ENCODE data around the gene CADPS.

The CADPS gene

DNA sequence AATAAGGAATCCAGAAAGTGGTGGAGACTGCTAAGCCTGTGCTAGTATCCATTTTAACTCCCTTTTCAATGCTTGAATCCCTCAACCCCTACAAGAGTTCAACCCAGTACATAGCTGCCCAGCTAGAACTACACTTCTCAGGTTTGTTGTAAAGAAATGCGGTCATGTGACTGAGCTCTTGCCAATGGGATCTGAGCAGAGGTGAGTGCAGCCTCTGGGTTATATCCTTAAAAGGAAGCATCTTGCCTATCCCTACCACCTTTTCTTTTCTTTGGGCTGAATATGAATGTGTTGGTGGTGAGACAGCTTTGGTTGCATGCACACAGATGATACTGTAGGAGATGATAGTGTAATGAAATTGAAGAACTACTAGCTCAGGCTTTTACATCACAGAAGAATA, 139.7 kb downstream of the CADPS start:
- Histone ChIP-seq H2AFZ (ENCODE audit: low read depth, low read length) (no peak overlapping the region), H3K9me3 (ENCODE audit: low read length) (no peaks in the 10 kb centered on the region), H3K4me1 (ENCODE audit: insufficient read depth, low read length) (no peaks in the 10 kb centered on the region), H3K36me3 (ENCODE audit: insufficient read depth, low read length) (no peaks in the 10 kb centered on the region), H3K27me3 (ENCODE audit: insufficient read depth, low read length) (no peaks in the 10 kb centered on the region), H3K4me3 (ENCODE audit: low read length) (no peak overlapping the region)

DNA sequence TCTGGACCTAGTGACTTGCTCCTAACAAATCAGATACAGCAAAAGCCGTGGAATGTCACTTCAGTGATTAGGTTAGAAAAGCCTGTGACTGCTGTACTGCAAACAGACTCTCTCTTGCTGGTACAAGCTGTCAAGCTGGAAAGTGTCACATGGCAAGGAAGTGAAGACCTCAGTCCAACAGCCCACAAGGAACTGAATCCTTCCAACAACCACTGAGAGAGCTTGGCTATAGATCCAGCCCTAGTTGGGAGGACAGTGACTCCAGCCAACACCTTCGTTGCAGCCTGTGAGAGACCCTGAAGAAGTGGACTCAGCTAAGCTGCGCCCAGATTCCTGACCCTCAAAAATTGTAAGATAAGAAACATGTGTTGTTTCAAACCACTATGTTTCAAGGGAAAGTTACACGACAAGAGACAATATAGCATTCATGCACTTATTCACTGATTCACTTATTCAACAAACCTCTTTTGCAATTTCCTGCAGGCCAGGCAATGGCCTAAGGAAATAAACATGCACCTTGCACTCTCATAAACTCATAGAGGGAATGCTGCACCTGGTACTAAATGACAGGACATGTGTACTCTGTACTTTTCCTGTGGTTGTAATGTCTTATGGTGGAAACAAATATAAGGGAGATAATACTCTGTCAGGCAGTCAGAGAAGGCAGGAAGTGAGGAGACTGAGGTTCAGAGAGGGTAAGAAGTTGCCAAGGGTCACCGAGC, 142.9 kb downstream of the CADPS start:
- Histone ChIP-seq H2AFZ (ENCODE audit: low read depth, low read length) (no peak overlapping the region), H3K4me3 (ENCODE audit: low read length) (no peak overlapping the region), H3K9me3 (ENCODE audit: low read length) (no peaks in the 10 kb centered on the region), H3K36me3 (ENCODE audit: insufficient read depth, low read length) (no peaks in the 10 kb centered on the region), H3K27me3 (ENCODE audit: insufficient read depth, low read length) (no peaks in the 10 kb centered on the region), H3K4me1 (ENCODE audit: insufficient read depth, low read length) (no peaks in the 10 kb centered on the region)

DNA sequence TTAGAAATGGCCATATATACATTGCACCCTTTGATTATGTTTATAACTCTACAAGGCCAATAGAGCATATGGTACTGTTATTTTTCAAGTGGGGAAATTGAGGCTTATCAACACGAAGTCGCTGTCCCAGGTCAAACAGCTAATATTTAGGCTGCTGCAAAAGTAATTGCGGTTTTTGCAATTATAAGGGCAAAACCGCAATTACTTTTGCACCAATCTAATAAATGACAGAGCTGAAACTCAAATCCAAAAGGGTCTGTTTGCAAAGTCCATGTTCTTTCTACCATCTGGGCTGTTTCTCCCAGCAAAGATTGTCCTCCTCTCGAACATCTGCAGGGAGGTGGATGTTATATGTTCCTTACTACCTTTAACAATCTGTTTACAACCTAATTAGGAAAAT, 147.2 kb downstream of the CADPS start:
- Histone ChIP-seq H3K4me1 (ENCODE audit: insufficient read depth, low read length) (no peaks in the 10 kb centered on the region), H2AFZ (ENCODE audit: low read depth, low read length) (no peak overlapping the region), H3K36me3 (ENCODE audit: insufficient read depth, low read length) (no peaks in the 10 kb centered on the region), H3K9me3 (ENCODE audit: low read length) (no peaks in the 10 kb centered on the region), H3K4me3 (ENCODE audit: low read length) (no peak overlapping the region), H3K27me3 (ENCODE audit: insufficient read depth, low read length) (no peaks in the 10 kb centered on the region)

DNA sequence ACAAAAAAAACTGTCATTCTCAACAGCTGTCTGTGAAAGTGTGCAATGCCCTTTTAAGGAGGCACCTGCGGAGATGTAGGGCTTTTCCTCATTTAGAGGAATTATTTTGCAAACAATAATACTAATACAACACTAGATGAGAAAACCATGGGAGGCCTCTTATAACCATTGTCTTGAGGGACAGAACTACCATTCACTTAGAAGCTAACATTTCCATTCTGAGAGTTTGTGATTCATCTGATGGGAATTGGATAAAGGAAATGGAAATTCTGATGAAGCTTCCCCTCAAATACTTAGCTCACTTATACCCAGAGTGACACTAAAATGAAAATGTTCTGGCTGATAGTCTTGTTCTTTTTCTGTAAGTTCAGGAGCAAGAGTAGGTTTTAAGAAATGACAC, 147.7 kb downstream of the CADPS start:
- no peaks in the 10 kb centered on the region for H3K36me3 ChIP-seq (ENCODE audit: insufficient read depth, low read length)
- no peak overlapping the region for H2AFZ ChIP-seq (ENCODE audit: low read depth, low read length)
- H3K4me3 ChIP-seq (ENCODE audit: low read length): no peak overlapping the region
- no peaks in the 10 kb centered on the region for H3K9me3 ChIP-seq (ENCODE audit: low read length)
- H3K27me3 ChIP-seq (ENCODE audit: insufficient read depth, low read length): no peaks in the 10 kb centered on the region
- no peaks in the 10 kb centered on the region for H3K4me1 ChIP-seq (ENCODE audit: insufficient read depth, low read length)

DNA sequence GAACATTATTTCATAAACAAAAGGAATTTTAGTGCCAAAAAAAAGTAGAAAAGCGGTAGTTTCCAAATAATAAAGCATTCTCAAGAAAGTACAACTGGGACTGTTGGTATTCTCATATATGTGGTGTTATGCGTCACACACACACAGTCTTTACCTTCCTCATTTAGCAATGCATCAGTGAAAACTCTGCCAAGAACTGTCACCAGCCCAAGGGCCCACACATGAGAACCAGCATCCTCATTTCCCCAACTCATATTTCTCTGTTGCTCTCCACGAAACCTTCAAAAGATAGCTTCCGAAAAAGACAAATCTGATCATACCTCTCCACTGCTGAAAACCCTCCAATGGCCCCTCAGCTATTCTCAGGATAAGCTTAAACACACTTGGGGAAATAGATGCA, 150.7 kb downstream of the CADPS start:
- Histone ChIP-seq H3K4me3 (ENCODE audit: low read length) (no peak overlapping the region), H2AFZ (ENCODE audit: low read depth, low read length) (no peak overlapping the region), H3K4me1 (ENCODE audit: insufficient read depth, low read length) (no peaks in the 10 kb centered on the region), H3K9me3 (ENCODE audit: low read length) (no peaks in the 10 kb centered on the region), H3K36me3 (ENCODE audit: insufficient read depth, low read length) (no peaks in the 10 kb centered on the region), H3K27me3 (ENCODE audit: insufficient read depth, low read length) (no peaks in the 10 kb centered on the region)

DNA sequence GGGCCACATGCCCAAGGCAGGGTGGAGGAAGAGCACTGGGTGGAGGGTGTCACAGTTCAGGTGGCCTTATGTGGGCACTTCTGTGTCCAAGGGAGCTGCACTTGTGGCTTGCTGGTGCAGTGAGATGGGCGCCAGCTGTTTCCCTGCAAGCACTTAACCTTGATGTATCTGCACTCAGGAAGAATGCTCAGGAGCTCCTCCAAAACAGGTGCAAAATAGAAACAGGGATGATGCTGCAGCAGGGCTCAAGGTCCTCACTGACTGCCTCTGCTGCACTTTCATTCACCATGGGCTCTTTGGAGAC, 151.3 kb downstream of the CADPS start:
- H3K9me3 ChIP-seq (ENCODE audit: low read length): no peaks in the 10 kb centered on the region
- H3K4me1 ChIP-seq (ENCODE audit: insufficient read depth, low read length): no peaks in the 10 kb centered on the region
- H2AFZ ChIP-seq (ENCODE audit: low read depth, low read length): no peak overlapping the region
- no peaks in the 10 kb centered on the region for H3K36me3 ChIP-seq (ENCODE audit: insufficient read depth, low read length)
- H3K27me3 ChIP-seq (ENCODE audit: insufficient read depth, low read length): no peaks in the 10 kb centered on the region
- no peak overlapping the region for H3K4me3 ChIP-seq (ENCODE audit: low read length)

DNA sequence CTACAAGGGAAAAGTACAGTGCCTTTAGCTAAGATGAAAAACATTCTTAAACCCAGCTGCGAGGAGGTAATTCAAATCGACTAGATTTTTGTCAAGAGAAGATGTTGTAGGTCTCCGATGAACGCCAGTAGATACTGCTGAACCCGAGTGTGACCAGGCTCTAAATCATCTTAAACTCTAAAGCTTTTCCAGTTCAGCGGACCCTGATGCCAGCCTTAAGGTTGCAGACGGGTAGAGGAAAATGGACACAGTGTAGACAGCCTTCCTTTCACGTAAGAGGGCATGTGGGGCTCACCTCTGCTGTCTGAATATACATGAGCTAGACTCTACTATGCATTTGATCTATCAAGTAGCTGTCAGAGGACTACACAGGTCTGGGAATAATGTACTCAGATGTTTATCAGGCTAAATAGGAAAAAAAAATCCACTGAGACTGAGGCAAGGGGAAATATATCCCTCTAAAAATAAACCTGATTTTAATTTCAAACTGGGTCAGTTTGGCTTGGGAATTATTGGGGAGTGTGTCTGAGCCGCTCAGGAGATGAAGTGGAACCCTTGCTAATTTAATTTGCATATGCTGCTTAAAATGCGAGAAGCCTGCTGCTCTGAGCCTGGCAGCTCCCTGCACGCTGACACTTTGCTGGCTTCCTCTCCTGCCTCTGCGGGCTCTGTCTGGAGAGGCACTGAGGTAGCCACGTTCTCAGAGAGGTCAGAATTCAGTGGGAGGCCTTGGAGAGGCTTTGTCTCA, 151.9 kb downstream of the CADPS start:
- Histone ChIP-seq H3K4me1 (ENCODE audit: insufficient read depth, low read length) (no peaks in the 10 kb centered on the region), H3K9me3 (ENCODE audit: low read length) (no peaks in the 10 kb centered on the region), H2AFZ (ENCODE audit: low read depth, low read length) (no peak overlapping the region), H3K27me3 (ENCODE audit: insufficient read depth, low read length) (no peaks in the 10 kb centered on the region), H3K4me3 (ENCODE audit: low read length) (no peak overlapping the region), H3K36me3 (ENCODE audit: insufficient read depth, low read length) (no peaks in the 10 kb centered on the region)

DNA sequence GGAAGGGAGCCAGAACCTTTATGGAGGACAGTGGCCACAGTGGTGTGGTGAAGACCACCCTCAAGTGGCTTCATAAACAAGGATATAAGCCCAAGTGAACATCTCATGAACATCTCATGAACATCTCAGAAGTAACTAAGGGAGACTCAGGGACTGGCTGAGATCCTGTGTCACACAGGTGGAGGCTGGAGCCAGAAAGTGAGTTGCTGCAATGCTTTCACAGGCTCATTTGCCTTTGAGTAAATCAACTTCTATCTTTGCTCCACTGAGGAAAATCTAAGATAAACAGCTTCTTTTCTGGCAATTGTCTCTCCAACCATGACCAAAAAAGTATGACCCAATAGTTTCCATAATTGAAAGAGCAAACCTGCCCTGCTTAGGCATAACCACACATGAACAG, 152.9 kb downstream of the CADPS start:
- no peaks in the 10 kb centered on the region for H3K9me3 ChIP-seq (ENCODE audit: low read length)
- H3K4me3 ChIP-seq (ENCODE audit: low read length): no peak overlapping the region
- no peaks in the 10 kb centered on the region for H3K27me3 ChIP-seq (ENCODE audit: insufficient read depth, low read length)
- H3K36me3 ChIP-seq (ENCODE audit: insufficient read depth, low read length): no peaks in the 10 kb centered on the region
- no peaks in the 10 kb centered on the region for H3K4me1 ChIP-seq (ENCODE audit: insufficient read depth, low read length)
- no peak overlapping the region for H2AFZ ChIP-seq (ENCODE audit: low read depth, low read length)

DNA sequence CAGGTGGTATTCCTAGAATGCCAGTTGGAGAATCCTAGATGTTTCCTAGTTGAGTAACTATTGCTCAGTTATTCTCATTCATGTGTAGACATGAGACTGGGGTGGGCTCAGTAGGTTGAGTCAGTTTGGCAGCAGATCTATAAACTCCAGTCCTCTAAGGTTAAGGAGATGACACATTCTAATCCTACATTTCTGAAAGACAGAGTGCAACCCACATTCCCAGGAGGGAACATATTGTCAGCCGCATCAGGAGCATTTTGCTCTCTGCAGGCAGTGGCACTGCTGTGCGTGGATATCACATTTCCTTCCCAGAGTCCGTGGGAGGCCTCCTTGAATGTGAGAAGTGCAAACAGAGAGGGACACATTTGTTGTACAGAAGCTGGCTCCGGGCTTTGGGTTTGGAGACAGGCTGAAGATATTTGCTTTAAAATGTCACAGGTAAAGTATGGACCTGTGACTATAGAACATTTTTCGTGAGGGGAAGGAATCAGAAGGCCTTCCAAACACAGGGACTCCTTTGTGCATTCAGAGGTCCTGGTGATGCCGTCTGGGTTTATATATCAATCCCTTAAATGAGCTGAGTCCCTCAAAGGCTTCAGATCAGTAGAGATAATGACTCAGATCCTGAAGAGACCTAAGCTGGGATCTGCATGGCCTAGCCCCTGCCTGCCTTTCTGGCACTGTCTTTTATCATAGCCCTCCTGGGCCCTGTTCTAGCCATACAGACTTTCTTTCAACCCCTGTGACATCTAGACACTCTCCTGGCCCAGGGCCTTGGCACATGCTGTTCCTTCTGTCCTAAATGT, 156.5 kb downstream of the CADPS start:
- no peaks in the 10 kb centered on the region for H3K4me1 ChIP-seq (ENCODE audit: insufficient read depth, low read length)
- H2AFZ ChIP-seq (ENCODE audit: low read depth, low read length): no peak overlapping the region
- H3K27me3 ChIP-seq (ENCODE audit: insufficient read depth, low read length): no peaks in the 10 kb centered on the region
- no peaks in the 10 kb centered on the region for H3K9me3 ChIP-seq (ENCODE audit: low read length)
- no peaks in the 10 kb centered on the region for H3K36me3 ChIP-seq (ENCODE audit: insufficient read depth, low read length)
- H3K4me3 ChIP-seq (ENCODE audit: low read length): no peak overlapping the region

DNA sequence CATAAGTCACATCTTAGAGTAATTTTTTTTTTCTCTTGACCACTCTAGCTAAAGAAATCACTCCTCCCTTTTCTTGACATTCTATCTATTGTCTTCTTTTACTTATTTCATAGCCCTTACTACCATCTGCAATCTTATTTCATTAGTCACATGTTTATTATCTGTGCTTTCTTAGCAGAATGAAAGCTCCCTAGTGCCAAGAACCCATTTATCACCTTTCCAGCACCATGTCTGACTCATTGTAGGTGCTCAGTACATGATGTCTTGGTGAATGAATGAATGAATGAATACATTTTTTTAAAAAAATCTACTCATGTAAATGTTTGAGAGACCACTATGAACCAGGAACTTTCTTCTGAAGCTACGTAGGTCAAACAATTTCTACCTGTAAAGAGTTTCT, 157.2 kb downstream of the CADPS start:
- Histone ChIP-seq H3K36me3 (ENCODE audit: insufficient read depth, low read length) (no peaks in the 10 kb centered on the region), H2AFZ (ENCODE audit: low read depth, low read length) (no peak overlapping the region), H3K9me3 (ENCODE audit: low read length) (no peaks in the 10 kb centered on the region), H3K4me3 (ENCODE audit: low read length) (no peak overlapping the region), H3K4me1 (ENCODE audit: insufficient read depth, low read length) (no peaks in the 10 kb centered on the region), H3K27me3 (ENCODE audit: insufficient read depth, low read length) (no peaks in the 10 kb centered on the region)

DNA sequence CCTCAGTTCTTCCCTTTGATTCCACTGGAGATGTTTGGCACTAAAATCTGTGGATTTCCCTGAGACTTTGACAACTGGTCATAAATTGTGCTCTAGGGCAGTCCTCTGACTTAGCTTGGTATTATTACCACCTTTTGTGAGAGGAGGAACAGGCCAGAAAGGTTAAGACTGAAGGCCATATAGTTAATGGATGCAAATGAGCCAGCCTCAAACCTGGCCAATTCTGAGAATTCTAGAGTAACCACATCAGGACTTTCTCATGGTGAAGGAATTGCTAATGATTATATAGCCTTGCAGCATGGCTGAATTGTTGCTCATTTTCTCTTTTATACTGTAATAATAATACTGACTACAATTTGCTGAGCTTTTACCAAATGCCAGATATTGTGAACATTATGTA, 162.5 kb downstream of the CADPS start:
- Histone ChIP-seq H3K4me1 (ENCODE audit: insufficient read depth, low read length) (peaks cover 4% of the 10 kb centered on the region), H3K4me3 (ENCODE audit: low read length) (no peak overlapping the region), H3K27me3 (ENCODE audit: insufficient read depth, low read length) (no peaks in the 10 kb centered on the region), H3K36me3 (ENCODE audit: insufficient read depth, low read length) (no peaks in the 10 kb centered on the region), H2AFZ (ENCODE audit: low read depth, low read length) (no peak overlapping the region), H3K9me3 (ENCODE audit: low read length) (no peaks in the 10 kb centered on the region)

DNA sequence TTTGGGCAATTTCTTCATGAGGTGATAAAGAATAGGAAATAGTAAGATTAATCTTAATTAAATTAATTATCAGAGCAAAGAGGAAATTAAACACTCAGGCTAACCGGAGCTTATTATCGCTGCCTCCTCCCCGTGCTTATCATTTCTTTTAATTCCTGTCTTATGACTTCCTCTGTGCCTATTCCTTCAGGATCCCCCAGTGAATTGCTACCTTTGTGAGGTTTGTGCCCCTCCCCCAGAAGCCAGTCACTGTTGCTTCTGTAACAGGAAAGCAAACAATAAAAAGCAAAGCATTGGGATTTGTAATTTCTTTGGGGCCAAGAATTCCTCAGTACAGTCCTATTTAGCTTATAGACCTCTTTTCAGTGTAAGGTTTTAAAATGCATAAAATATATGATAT, 164.5 kb downstream of the CADPS start:
- Histone ChIP-seq H3K4me3 (ENCODE audit: low read length) (no peak overlapping the region), H3K4me1 (ENCODE audit: insufficient read depth, low read length) (peaks cover 4% of the 10 kb centered on the region), H3K36me3 (ENCODE audit: insufficient read depth, low read length) (no peaks in the 10 kb centered on the region), H3K9me3 (ENCODE audit: low read length) (no peaks in the 10 kb centered on the region), H2AFZ (ENCODE audit: low read depth, low read length) (no peak overlapping the region), H3K27me3 (ENCODE audit: insufficient read depth, low read length) (no peaks in the 10 kb centered on the region)

DNA sequence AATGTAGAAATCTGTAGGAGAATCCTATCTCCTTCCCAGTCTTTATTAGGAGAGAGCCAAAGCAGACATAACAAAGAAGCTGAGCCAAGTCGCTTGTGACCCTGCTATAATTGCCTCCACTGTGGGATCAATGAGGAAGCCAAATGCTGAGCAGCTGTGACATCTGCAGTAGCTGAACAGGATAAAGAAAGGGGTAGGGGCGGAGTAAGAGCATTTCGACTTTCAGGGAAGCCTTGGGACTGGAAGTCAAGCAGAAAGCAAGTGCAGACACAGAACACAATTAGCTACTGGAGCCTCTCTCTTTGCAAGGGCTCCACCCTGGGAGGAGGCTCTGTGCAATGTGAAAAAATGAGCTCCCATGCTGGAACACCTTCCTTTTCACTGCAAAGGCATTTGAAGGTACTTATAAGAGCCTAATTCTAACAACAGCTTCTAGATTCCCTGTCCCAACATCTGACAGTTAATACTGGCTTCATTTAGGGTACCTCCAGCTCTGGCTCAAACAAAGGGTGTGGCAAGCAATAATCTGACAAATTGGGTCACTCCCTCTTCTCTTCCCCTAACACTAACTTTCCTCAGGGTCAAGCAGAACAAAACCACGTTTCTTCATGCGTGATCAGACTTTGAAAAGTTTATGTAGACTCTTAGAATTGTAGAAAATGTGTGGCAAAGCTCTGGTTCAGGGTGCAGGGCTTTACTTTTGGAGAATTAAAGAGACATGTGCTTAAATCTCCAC, 166.4 kb downstream of the CADPS start:
- Histone ChIP-seq H3K4me1 (ENCODE audit: insufficient read depth, low read length) (peaks cover 4% of the 10 kb centered on the region), H3K9me3 (ENCODE audit: low read length) (no peaks in the 10 kb centered on the region), H2AFZ (ENCODE audit: low read depth, low read length) (no peak overlapping the region), H3K36me3 (ENCODE audit: insufficient read depth, low read length) (no peaks in the 10 kb centered on the region), H3K27me3 (ENCODE audit: insufficient read depth, low read length) (no peaks in the 10 kb centered on the region), H3K4me3 (ENCODE audit: low read length) (no peak overlapping the region)

All from neuron (in vitro differentiated cells).